Thyroid gland (tissue), 4 donors: ENCODE measurements around the gene ATP1A4. TPM values are rescaled to one million over a fixed set of nuclear protein-coding genes. Genes with fewer than 3 reads are reported as not detected.
A peak's percentile ranks its signal among the peaks of the same experiment; 100 is the strongest.

Experiments
- DNase-seq, 2 donors: peaks; one replicate each; pipeline ENCODE4 v3.0.0-alpha.2; 2019
- H3K27ac ChIP-seq, 3 donors: fragments of 200-600 bp; sonication (generic); 1 replicate in 2 of 3; 2 replicates in 1 of 3; pipeline ENCODE4 v1.5.1; 2016 to 2019; ENCODE audit warnings: mild to moderate bottlenecking in 1 of 3, moderate library complexity in 1 of 3
- H3K27me3 ChIP-seq: fragments of 200-600 bp; sonication (generic); one replicate; pipeline ENCODE4 v1.5.1; 2019
- H3K36me3 ChIP-seq, 2 donors: fragments of 200-600 bp; sonication (generic); one replicate each; pipeline ENCODE4 v1.5.1; 2016 to 2019
- H3K4me1 ChIP-seq, 2 donors: fragments of 200-600 bp; sonication (generic); one replicate each; pipeline ENCODE4 v1.5.1; 2017 to 2019
- H3K4me3 ChIP-seq, 3 donors: fragments of 200-600 bp; sonication (generic); replicated peaks in 1 of 3; 1 replicate in 2 of 3; 2 replicates in 1 of 3; pipeline ENCODE4 v1.5.1; 2016; ENCODE audit warnings: mild to moderate bottlenecking in 1 of 3
- H3K9me3 ChIP-seq: fragments of 200-600 bp; sonication (generic); one replicate; pipeline ENCODE4 v1.5.1; 2017
- CTCF ChIP-seq, 6 experiments: fragments of 200-600 bp in 3 of 6; fragments of 450-650 bp in 3 of 6; sonication (generic) in 3 of 6; IDR thresholded peaks; one replicate each; pipeline ENCODE4 v1.5.1; 2016 to 2019; ENCODE audit warnings: antibody characterized with exemption in 6 of 6, mild to moderate bottlenecking in 2 of 6, inconsistent platforms in 1 of 6, moderate library complexity in 1 of 6
- POLR2A ChIP-seq, 2 donors: fragments of 450-650 bp; IDR thresholded peaks; one replicate each; pipeline ENCODE4 v1.6.1; 2017; ENCODE audit warnings: antibody characterized with exemption in 2 of 2, mild to moderate bottlenecking in 2 of 2, moderate library complexity in 1 of 2
- WGBS, 2 donors: methylation state at CpG; one replicate each; pipeline ENCODE4 v1.1.5; 2017; 5-methylcytosine and 5-hydroxymethylcytosine counted together
- intact Hi-C: fragments of 100-400 bp; cut with DNase I; formaldehyde crosslinking; loops from one replicate; pipeline ENCODE4 v1.15.1; 2023
- total RNA-seq, 4 donors: library from RNA; depleted of rRNA; stranded (reverse); fragments of >200 nt; gene quantifications; one replicate each; pipeline ENCODE4 v1.2.3, GENCODE V29; 2016

The ATP1A4 gene
- not detected for total RNA-seq

DNA sequence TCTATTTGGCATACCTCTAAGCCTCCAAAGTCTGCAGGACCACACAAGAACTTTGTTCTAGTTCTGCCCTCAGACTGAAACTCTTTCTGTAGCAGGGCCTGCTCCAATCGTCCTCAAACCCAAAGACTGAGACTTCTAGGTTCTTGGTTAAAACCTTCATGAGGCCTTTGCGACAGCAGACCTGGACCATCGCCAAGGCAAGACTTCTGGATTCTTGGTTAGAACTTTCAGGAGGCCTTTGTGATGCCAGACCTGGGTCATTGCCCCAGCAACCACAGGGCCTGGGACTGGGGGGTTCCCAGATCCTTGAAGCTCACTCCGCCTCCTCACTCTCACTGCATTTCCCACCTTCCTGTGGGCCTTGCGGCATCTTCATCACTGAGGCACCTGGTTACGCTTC, at the start of gene ATP1A4:
TSS of gene ATP1A4 (plus strand) at position 301 of the 400 bp plus-strand sequence. CDS start 438 bp downstream, outside the sequence.
- 89 to 90% methylated on average over 6 of the region's 6 CpGs for WGBS, 2 donors
- no peak for DNase-seq
- Histone ChIP-seq H3K36me3 (no peaks in the 10 kb centered on the region), H3K4me3 (no peak within 1 kb of the TSS), H3K4me1 (no peaks in the 10 kb centered on the region), H3K27me3 (no peaks in the 10 kb centered on the region), H3K27ac (no peak within 1 kb of the TSS), H3K9me3 (no peaks in the 10 kb centered on the region)
- intact Hi-C loops: no loop called here
- TF ChIP-seq CTCF (IDR thresholded peaks at IDR 0.05): no peak

GRCh38 chr1:160101717-160102522, 49.5 kb upstream of the ATP1A4 start:
- H3K4me3 ChIP-seq: no peak overlapping the region
- no peaks in the 10 kb centered on the region for H3K36me3 ChIP-seq
- H3K27ac ChIP-seq: peak overlapping the region; percentile 93 to 97 (median 96)
- intact Hi-C loops: loop anchor here (5.0 to 10.0 kb wide), 2 partner anchors 90 to 153 kb away; partner anchors contain the start of gene CASQ1
- peaks cover 31 to 49% of the 10 kb centered on the region in 2 donors for H3K4me1 ChIP-seq
- no peaks in the 10 kb centered on the region for H3K27me3 ChIP-seq
- no peak for DNase-seq
- TF ChIP-seq CTCF (IDR thresholded peaks at IDR 0.05) (no peak), POLR2A (IDR thresholded peaks at IDR 0.05) (no peak)
- H3K9me3 ChIP-seq: no peaks in the 10 kb centered on the region
- WGBS, 2 donors: 80 to 81% methylated on average over 9 of the region's 9 CpGs

- Histone ChIP-seq H3K27ac (no peak overlapping the region), H3K4me3 (no peak overlapping the region), H3K36me3 (no peaks in the 10 kb centered on the region), H3K27me3 (no peaks in the 10 kb centered on the region), H3K9me3 (no peaks in the 10 kb centered on the region), H3K4me1 (peaks cover 21 to 40% of the 10 kb centered on the region in 2 donors)
- TF ChIP-seq POLR2A (IDR thresholded peaks at IDR 0.05): no peak
- no peak for TF ChIP-seq CTCF (IDR thresholded peaks at IDR 0.05)
- intact Hi-C loops: loop anchor here (5.0 to 10.0 kb wide), 2 partner anchors 88 to 151 kb away; partner anchors contain the start of gene CASQ1
- 32 to 46% methylated on average over 5 to 6 of the region's 6 CpGs for WGBS, 2 donors
- peak; percentile 28 to 37 for DNase-seq
These were observed 47.6 kb upstream of the ATP1A4 start for GRCh38 chr1:160103658-160104408.

DNA sequence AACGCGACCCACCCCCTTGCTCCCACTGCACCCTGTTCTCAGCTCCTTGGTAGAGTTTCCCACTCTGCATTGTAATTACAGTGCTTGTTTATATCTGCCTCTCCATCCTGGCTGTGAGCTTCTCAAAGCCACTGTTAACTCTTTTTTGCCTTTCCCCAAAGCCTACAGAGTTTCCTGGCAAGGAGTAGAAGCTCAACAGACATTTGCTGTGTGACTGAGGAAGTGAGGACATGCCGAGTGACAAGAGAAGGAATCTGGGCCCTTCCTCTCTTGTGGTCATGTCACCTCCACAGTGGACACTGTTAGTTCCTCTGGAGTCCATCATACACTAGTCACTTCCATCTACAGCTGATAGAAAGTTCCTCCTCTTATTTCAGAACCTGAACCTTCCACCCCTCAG, 46.9 kb upstream of the ATP1A4 start:
- WGBS, 2 donors: 49 to 56% methylated on average over 3 of the region's 3 CpGs
- Histone ChIP-seq H3K27ac (no peak overlapping the region), H3K27me3 (no peaks in the 10 kb centered on the region), H3K4me3 (no peak overlapping the region), H3K9me3 (no peaks in the 10 kb centered on the region), H3K36me3 (no peaks in the 10 kb centered on the region), H3K4me1 (peaks cover 17 to 36% of the 10 kb centered on the region in 2 donors)
- intact Hi-C loops: loop anchor here (5.0 to 10.0 kb wide), 2 partner anchors 88 to 150 kb away; partner anchors contain the start of gene CASQ1
- no peak for DNase-seq
- TF ChIP-seq POLR2A (IDR thresholded peaks at IDR 0.05): no peak
- TF ChIP-seq CTCF (IDR thresholded peaks at IDR 0.05): no peak
